DND-41 (cell line): Measurements from ENCODE around the gene SYNJ1.

Source experiments
- ATAC-seq: fragments of 200-7000 bp; cut with Tn5 transposase; 3 replicates; pipeline ENCODE4 v1.9.1; 2021; ENCODE audit warnings: low read depth; ENCODE audit not compliant: insufficient read depth
- DNase-seq: peaks from one replicate; pipeline ENCODE4 v3.0.0-alpha.2; 2020
- H2AFZ ChIP-seq: 2 replicates; pipeline ENCODE4 v1.6.0; 2012; ENCODE audit warnings: low read depth, low read length
- H3K27ac ChIP-seq: 2 replicates; pipeline ENCODE4 v1.5.1; 2012; ENCODE audit warnings: low read length, inconsistent platforms
- H3K27me3 ChIP-seq: fragments of 200-600 bp; sonication (generic); 2 replicates; pipeline ENCODE4 v1.6.0; 2012; ENCODE audit warnings: low read length, mild to moderate bottlenecking, inconsistent platforms; ENCODE audit not compliant: insufficient read depth, poor library complexity
- H3K36me3 ChIP-seq: 2 replicates; pipeline ENCODE4 v1.5.1; 2012; ENCODE audit warnings: low read length, inconsistent platforms; ENCODE audit not compliant: insufficient read depth
- H3K4me1 ChIP-seq: 2 replicates; pipeline ENCODE4 v1.5.1; 2012; ENCODE audit warnings: mild to moderate bottlenecking, low read length; ENCODE audit not compliant: insufficient read depth
- H3K4me2 ChIP-seq: 2 replicates; pipeline ENCODE4 v1.6.0; 2012; ENCODE audit warnings: mild to moderate bottlenecking, moderate library complexity, low read length, inconsistent platforms; ENCODE audit not compliant: insufficient read depth
- H3K4me3 ChIP-seq, 2 experiments: fragments of 200-600 bp in 1 of 2; shearing (Covaris generic) in 1 of 2; 2 replicates each; pipeline ENCODE4 v1.5.1; 2012 to 2016; ENCODE audit warnings: inconsistent platforms in 2 of 2, low read length in 2 of 2, mild to moderate bottlenecking in 2 of 2, low read depth in 1 of 2, moderate library complexity in 1 of 2
- H3K79me2 ChIP-seq: 2 replicates; pipeline ENCODE4 v1.6.0; 2012; ENCODE audit warnings: low read length, inconsistent platforms; ENCODE audit not compliant: insufficient read depth
- H3K9ac ChIP-seq: 2 replicates; pipeline ENCODE4 v1.6.0; 2012; ENCODE audit warnings: low read depth, mild to moderate bottlenecking, inconsistent platforms, low read length, moderate library complexity
- H3K9me3 ChIP-seq: 2 replicates; pipeline ENCODE4 v1.5.1; 2012; ENCODE audit warnings: low read length, moderate library complexity, mild to moderate bottlenecking, inconsistent platforms; ENCODE audit not compliant: insufficient read depth, severe bottlenecking
- H4K20me1 ChIP-seq: 2 replicates; pipeline ENCODE4 v1.6.0; 2012; ENCODE audit warnings: low read length; ENCODE audit not compliant: insufficient read depth
- EZH2 ChIP-seq: IDR thresholded peaks from 3 replicates; pipeline ENCODE4 v1.6.1; 2012; ENCODE audit warnings: borderline replicate concordance, low read depth, mild to moderate bottlenecking, moderate library complexity, low read length, inconsistent platforms; ENCODE audit not compliant: severe bottlenecking
- TF ChIP-seq, protein P1 (sequence below): IDR thresholded peaks from 2 replicates; pipeline ENCODE4 v1.5.1; 2012; ENCODE audit warnings: borderline replicate concordance, low read length, moderate library complexity, mild to moderate bottlenecking; ENCODE audit not compliant: poor library complexity, severe bottlenecking; ENCODE audit errors: extremely low read depth

Gene SYNJ1

DNA sequence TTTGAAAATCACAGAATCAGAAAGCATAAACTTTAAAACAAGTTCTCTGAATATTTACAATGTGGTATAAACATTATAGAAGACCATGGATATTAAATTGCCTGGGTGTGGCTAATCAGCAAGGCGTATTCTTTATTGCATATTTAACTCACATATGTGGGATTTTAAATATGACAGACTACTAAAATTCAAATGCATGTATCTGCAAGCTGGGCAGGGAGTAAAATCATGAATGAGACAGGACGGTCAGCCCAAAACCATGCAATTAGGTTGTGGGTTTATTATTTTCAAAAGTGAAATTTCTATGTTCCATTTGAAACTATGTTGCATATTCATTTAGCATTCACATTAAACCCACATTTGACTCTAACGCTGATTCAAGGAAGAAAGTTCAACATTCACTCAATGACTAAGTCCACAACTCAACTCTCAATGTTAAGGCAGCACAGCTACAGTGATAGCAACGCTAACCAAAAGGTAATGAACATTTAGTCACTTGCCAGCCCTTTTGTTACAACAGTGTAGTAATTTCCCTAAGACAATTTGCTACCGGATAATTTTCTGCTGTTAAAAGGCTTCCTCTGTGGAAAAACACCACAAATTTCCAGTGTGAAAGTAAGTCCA, 6.3 kb upstream of the SYNJ1 start:
- peaks cover 55% of the 10 kb centered on the region for H3K36me3 ChIP-seq
- no peak overlapping the region for H3K9ac ChIP-seq
- TF ChIP-seq, protein P1, sequence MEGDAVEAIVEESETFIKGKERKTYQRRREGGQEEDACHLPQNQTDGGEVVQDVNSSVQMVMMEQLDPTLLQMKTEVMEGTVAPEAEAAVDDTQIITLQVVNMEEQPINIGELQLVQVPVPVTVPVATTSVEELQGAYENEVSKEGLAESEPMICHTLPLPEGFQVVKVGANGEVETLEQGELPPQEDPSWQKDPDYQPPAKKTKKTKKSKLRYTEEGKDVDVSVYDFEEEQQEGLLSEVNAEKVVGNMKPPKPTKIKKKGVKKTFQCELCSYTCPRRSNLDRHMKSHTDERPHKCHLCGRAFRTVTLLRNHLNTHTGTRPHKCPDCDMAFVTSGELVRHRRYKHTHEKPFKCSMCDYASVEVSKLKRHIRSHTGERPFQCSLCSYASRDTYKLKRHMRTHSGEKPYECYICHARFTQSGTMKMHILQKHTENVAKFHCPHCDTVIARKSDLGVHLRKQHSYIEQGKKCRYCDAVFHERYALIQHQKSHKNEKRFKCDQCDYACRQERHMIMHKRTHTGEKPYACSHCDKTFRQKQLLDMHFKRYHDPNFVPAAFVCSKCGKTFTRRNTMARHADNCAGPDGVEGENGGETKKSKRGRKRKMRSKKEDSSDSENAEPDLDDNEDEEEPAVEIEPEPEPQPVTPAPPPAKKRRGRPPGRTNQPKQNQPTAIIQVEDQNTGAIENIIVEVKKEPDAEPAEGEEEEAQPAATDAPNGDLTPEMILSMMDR, result no peak
- TF ChIP-seq EZH2, result no peak

DNA sequence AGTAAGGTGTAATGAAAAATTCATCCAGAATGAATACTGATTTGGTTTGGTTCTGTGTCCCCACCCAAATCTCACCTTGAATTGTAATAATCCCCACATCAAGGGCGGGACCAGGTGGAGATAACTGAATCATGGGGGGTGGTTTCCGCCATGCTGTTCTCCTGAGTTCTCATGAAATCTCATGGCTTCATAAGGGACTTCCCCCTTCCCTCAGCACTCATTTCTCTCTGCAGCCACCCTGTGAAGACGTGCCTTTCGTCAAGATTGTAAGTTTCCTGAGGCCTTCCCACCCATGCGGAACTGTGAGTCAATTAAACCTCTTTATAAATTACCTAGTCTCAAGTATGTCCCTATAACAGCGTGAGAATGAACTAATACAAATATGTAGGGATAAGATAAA, 5.5 kb upstream of the SYNJ1 start:
- H3K36me3 ChIP-seq, result peaks cover 48% of the 10 kb centered on the region

More for the DNA sequence above, 6.3 kb upstream of the SYNJ1 start:
- H3K27ac ChIP-seq, result no peak overlapping the region
- H3K4me1 ChIP-seq, result no peaks in the 10 kb centered on the region
- H3K9me3 ChIP-seq, result no peaks in the 10 kb centered on the region
- peaks cover 3% of the 10 kb centered on the region; the same call in 1 of the 2 replicates for H4K20me1 ChIP-seq
- no peaks in the 10 kb centered on the region for H3K27me3 ChIP-seq
- ATAC-seq (no peak), DNase-seq (no peak)
- H3K4me2 ChIP-seq, result no peak overlapping the region
- H3K79me2 ChIP-seq, result no peaks in the 10 kb centered on the region
- H3K4me3 ChIP-seq, result no peak overlapping the region
- no peak overlapping the region for H2AFZ ChIP-seq

DNA sequence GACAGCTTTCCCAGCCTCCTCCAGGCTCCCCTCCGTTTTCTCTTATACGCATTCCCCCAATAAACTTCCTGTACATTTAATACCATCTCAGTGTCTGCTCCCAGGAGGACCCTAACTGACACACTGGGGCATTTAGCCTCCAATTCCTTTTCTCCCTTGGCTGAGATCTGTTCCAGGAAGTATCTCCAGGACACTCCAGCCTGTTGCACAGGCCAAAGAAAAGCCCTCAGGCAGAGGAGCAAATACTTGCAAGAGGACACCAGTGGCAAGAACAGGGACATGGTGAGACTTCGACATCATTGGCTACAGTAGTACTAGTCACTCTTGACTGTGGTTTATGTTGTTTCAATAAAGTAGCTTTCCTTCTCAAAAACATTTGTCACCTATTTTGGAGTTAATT, 4.7 kb upstream of the SYNJ1 start:
- Histone ChIP-seq H4K20me1 (no peaks in the 10 kb centered on the region), H3K9ac (no peak overlapping the region), H3K27me3 (no peaks in the 10 kb centered on the region), H2AFZ (no peak overlapping the region), H3K4me2 (no peak overlapping the region), H3K36me3 (peaks cover 40% of the 10 kb centered on the region), H3K79me2 (peaks cover 2% of the 10 kb centered on the region), H3K9me3 (no peaks in the 10 kb centered on the region), H3K4me3 (no peak overlapping the region), H3K27ac (no peak overlapping the region), H3K4me1 (peaks cover 9% of the 10 kb centered on the region)
- TF ChIP-seq, protein P1, result no peak
- DNase-seq (no peak), ATAC-seq (no peak)

More for the DNA sequence above, 5.5 kb upstream of the SYNJ1 start:
- Histone ChIP-seq H3K79me2 (no peaks in the 10 kb centered on the region), H3K4me2 (no peak overlapping the region), H4K20me1 (no peaks in the 10 kb centered on the region), H3K4me3 (no peak overlapping the region), H3K9me3 (no peaks in the 10 kb centered on the region), H2AFZ (no peak overlapping the region), H3K4me1 (peaks cover 7% of the 10 kb centered on the region), H3K27ac (no peak overlapping the region), H3K9ac (no peak overlapping the region), H3K27me3 (no peaks in the 10 kb centered on the region)
- ATAC-seq (no peak), DNase-seq (no peak)
- no peak for TF ChIP-seq EZH2
- TF ChIP-seq, protein P1, result no peak
